CD4-positive, CD25-positive, alpha-beta regulatory T cell (primary cell): ENCODE data around the gene EHHADH. TPM values are rescaled to one million over a fixed set of nuclear protein-coding genes. Genes with fewer than 3 reads are reported as not detected.
A peak's percentile ranks its signal among the peaks of the same experiment; 100 is the strongest.
"Not testable (repeated sequence)": the region's sequence is repeated elsewhere in the genome, so short reads cannot be mapped to it uniquely, and the experiment has no call there.

ENCODE experiments used
- ATAC-seq, 2 donors: fragments of 150-1000 bp; cut with Tn5 transposase; one replicate each; pipeline ENCODE4 v1.10.0; 2021; ENCODE audit warnings: low read depth in 2 of 2, moderate number of reproducible peaks in 2 of 2, moderate library complexity in 1 of 2
- DNase-seq, 3 donors: peaks; one replicate each; pipeline versions ENCODE4 v3.0.0 to v3.0.0-alpha.2; 2012 to 2022; ENCODE audit warnings: mixed read lengths in 1 of 3
- H3K27ac ChIP-seq: one replicate; pipeline ENCODE4 v1.7.0; 2013; ENCODE audit warnings: mild to moderate bottlenecking, low read length; ENCODE audit not compliant: insufficient read depth, poor library complexity, severe bottlenecking
- H3K27me3 ChIP-seq: one replicate; pipeline ENCODE4 v1.7.0; 2013; ENCODE audit warnings: low read length; ENCODE audit not compliant: control insufficient read depth, insufficient read depth
- H3K36me3 ChIP-seq: one replicate; pipeline ENCODE4 v1.7.0; 2013; ENCODE audit warnings: mild to moderate bottlenecking, low read length, moderate library complexity; ENCODE audit not compliant: control insufficient read depth, insufficient read depth
- H3K4me1 ChIP-seq: 2 replicates; pipeline ENCODE4 v1.7.0; 2013; ENCODE audit warnings: mild to moderate bottlenecking, low read length; ENCODE audit not compliant: insufficient read depth, control insufficient read depth, poor library complexity, severe bottlenecking
- H3K4me3 ChIP-seq: one replicate; pipeline ENCODE4 v1.7.0; 2013; ENCODE audit warnings: low read depth, mild to moderate bottlenecking, low read length, moderate library complexity
- H3K9me3 ChIP-seq, 2 experiments: 1 replicate in 1 of 2; 2 replicates in 1 of 2; pipeline ENCODE4 v1.7.0; 2013; ENCODE audit warnings: low read length in 2 of 2, mild to moderate bottlenecking in 1 of 2, moderate library complexity in 1 of 2; ENCODE audit not compliant: control insufficient read depth in 2 of 2
- H3K27ac Mint-ChIP-seq, 3 donors: one replicate each; pipeline ENCODE4 v1.8.0; 2020 to 2022; ENCODE audit warnings: mild to moderate bottlenecking in 3 of 3, mixed read lengths in 3 of 3, moderate library complexity in 2 of 3
- H3K27me3 Mint-ChIP-seq: one replicate; pipeline ENCODE4 v1.8.0; 2022; ENCODE audit warnings: mild to moderate bottlenecking, mixed read lengths
- H3K36me3 Mint-ChIP-seq: one replicate; pipeline ENCODE4 v1.8.0; 2020; ENCODE audit warnings: mixed read lengths
- H3K4me1 Mint-ChIP-seq, 4 donors: one replicate each; pipeline ENCODE4 v1.8.0; 2020 to 2022; ENCODE audit warnings: mixed read lengths in 4 of 4, mild to moderate bottlenecking in 1 of 4
- H3K4me3 Mint-ChIP-seq, 4 donors: one replicate each; pipeline ENCODE4 v1.8.0; 2020 to 2022; ENCODE audit warnings: mild to moderate bottlenecking in 4 of 4, mixed read lengths in 4 of 4, moderate library complexity in 3 of 4
- H3K9me3 Mint-ChIP-seq, 7 donors: one replicate each; pipeline ENCODE4 v1.8.0; 2020 to 2022; ENCODE audit warnings: mixed read lengths in 7 of 7, mild to moderate bottlenecking in 3 of 7, moderate library complexity in 2 of 7
- polyA plus RNA-seq, 4 donors: library from polyadenylated mRNA; unstranded; fragments of 300-500 nt; fragmentation: Illumina TruSeq; gene quantifications; one replicate each; pipeline ENCODE4 v1.2.3, GENCODE V29; 2021
- total RNA-seq: library from RNA; stranded (reverse); gene quantifications from one replicate; pipeline ENCODE4 v1.2.3, GENCODE V29; 2022

Gene EHHADH
- total and polyA plus RNA-seq, 5 donors from 2014 or later = 0.30 to 0.86 (median 0.52) TPM

GRCh38 chr3:185267193-185267592, 13.3 kb upstream of the EHHADH start:
- Mint-ChIP-seq H3K36me3 (no peaks in the 10 kb centered on the region), H3K4me3 (no peak overlapping the region), H3K27ac (no peak overlapping the region), H3K27me3 (peaks cover 26% of the 10 kb centered on the region), H3K4me1 (no peaks in the 10 kb centered on the region), H3K9me3 (peaks cover 0 to 2% (median 0%) of the 10 kb centered on the region in 7 donors)
- no peaks in the 10 kb centered on the region for H3K9me3 ChIP-seq
- H3K4me3 ChIP-seq = no peak overlapping the region
- DNase-seq (no peak), ATAC-seq (no peak)
- no peak overlapping the region for H3K27ac ChIP-seq
- no peaks in the 10 kb centered on the region for H3K4me1 ChIP-seq
- H3K27me3 ChIP-seq = no peaks in the 10 kb centered on the region
- no peaks in the 10 kb centered on the region for H3K36me3 ChIP-seq

GRCh38 chr3:185264849-185265553, 11.2 kb upstream of the EHHADH start:
- no peaks in the 10 kb centered on the region for H3K4me1 ChIP-seq
- Mint-ChIP-seq H3K9me3 (peaks cover 0 to 3% (median 0%) of the 10 kb centered on the region in 7 donors), H3K27ac (no peak overlapping the region), H3K27me3 (peaks cover 19% of the 10 kb centered on the region), H3K36me3 (no peaks in the 10 kb centered on the region), H3K4me3 (no peak overlapping the region), H3K4me1 (no peaks in the 10 kb centered on the region)
- no peaks in the 10 kb centered on the region for H3K36me3 ChIP-seq
- no peak overlapping the region for H3K27ac ChIP-seq
- DNase-seq = no peak
- ATAC-seq = no peak
- H3K4me3 ChIP-seq = no peak overlapping the region
- H3K9me3 ChIP-seq = no peaks in the 10 kb centered on the region
- no peaks in the 10 kb centered on the region for H3K27me3 ChIP-seq

GRCh38 chr3:185263423-185263822, 9.6 kb upstream of the EHHADH start:
- H3K27ac Mint-ChIP-seq = no peak overlapping the region
- no peaks in the 10 kb centered on the region for H3K4me1 Mint-ChIP-seq
- H3K27ac ChIP-seq = no peak overlapping the region
- no peak for DNase-seq
- peaks cover 15% of the 10 kb centered on the region for H3K27me3 Mint-ChIP-seq
- H3K4me1 ChIP-seq = no peaks in the 10 kb centered on the region
- peaks cover 0 to 6% (median under 1%) of the 10 kb centered on the region in 7 donors for H3K9me3 Mint-ChIP-seq
- no peak overlapping the region for H3K4me3 Mint-ChIP-seq
- H3K9me3 ChIP-seq = no peaks in the 10 kb centered on the region
- H3K4me3 ChIP-seq = no peak overlapping the region
- H3K27me3 ChIP-seq = no peaks in the 10 kb centered on the region
- ATAC-seq = no peak
- no peaks in the 10 kb centered on the region for H3K36me3 Mint-ChIP-seq
- no peaks in the 10 kb centered on the region for H3K36me3 ChIP-seq

GRCh38 chr3:185257334-185257733, 3.5 kb upstream of the EHHADH start:
- H3K36me3 ChIP-seq = no peaks in the 10 kb centered on the region
- no peak overlapping the region for H3K27ac Mint-ChIP-seq
- ATAC-seq (no peak), DNase-seq (no peak)
- H3K27me3 Mint-ChIP-seq = peaks cover 15% of the 10 kb centered on the region
- no peak overlapping the region for H3K4me3 Mint-ChIP-seq
- peaks cover 0 to 13% (median 4%) of the 10 kb centered on the region in 7 donors for H3K9me3 Mint-ChIP-seq
- H3K4me1 Mint-ChIP-seq = peaks cover 0 to 5% (median 0%) of the 10 kb centered on the region in 4 donors
- no peak overlapping the region for H3K27ac ChIP-seq
- no peaks in the 10 kb centered on the region for H3K4me1 ChIP-seq
- no peak overlapping the region for H3K4me3 ChIP-seq
- H3K9me3 ChIP-seq = peaks cover 5 to 13% of the 10 kb centered on the region in 2 experiments
- H3K27me3 ChIP-seq = no peaks in the 10 kb centered on the region
- peaks cover 3% of the 10 kb centered on the region for H3K36me3 Mint-ChIP-seq

- H3K27ac ChIP-seq = no peak overlapping the region
- H3K27me3 Mint-ChIP-seq = peaks cover 33% of the 10 kb centered on the region
- no peak overlapping the region for H3K4me3 ChIP-seq
- H3K27me3 ChIP-seq = peaks cover 9% of the 10 kb centered on the region
- ATAC-seq = no peak
- peaks cover 0 to 5% (median 2%) of the 10 kb centered on the region in 4 donors for H3K4me1 Mint-ChIP-seq
- H3K36me3 ChIP-seq = no peaks in the 10 kb centered on the region
- H3K36me3 Mint-ChIP-seq = peaks cover 3% of the 10 kb centered on the region
- no peaks in the 10 kb centered on the region for H3K4me1 ChIP-seq
- DNase-seq = no peak
- H3K4me3 Mint-ChIP-seq = no peak overlapping the region
- peak overlapping the region in 1 of 3 donors; percentile 48 for H3K27ac Mint-ChIP-seq
- H3K9me3 ChIP-seq = peaks cover 5 to 13% of the 10 kb centered on the region in 2 experiments
- peaks cover 0 to 10% (median 6%) of the 10 kb centered on the region in 7 donors for H3K9me3 Mint-ChIP-seq
Observed at GRCh38 chr3:185254799-185255198, 950 bp upstream of the EHHADH start.

DNA sequence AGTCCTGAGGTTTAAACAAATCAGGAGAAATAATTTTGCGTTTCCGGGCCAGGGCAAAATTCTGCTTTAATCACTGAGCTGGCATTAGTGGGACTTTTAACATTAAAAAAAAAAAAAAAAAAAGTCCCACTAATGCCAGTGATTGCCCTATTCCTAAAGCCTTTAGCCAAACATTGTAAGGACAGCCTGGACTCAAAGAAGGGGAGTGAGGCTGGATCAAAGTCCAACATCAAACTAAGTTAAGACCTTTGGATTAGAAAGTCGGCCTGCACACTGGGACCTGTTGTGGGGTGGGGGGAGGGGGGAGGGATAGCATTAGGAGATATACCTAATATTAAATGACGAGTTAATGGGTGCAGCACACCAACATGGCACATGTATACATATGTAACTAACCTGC, 716 bp downstream of the EHHADH start:
- not testable (repeated sequence) for H3K4me3 Mint-ChIP-seq, H3K9me3 Mint-ChIP-seq, H3K27ac Mint-ChIP-seq, H3K36me3 ChIP-seq, H3K27ac ChIP-seq, H3K4me1 ChIP-seq, H3K4me3 ChIP-seq, H3K4me1 Mint-ChIP-seq, DNase-seq, ATAC-seq, H3K36me3 Mint-ChIP-seq, H3K27me3 ChIP-seq
- peaks cover 5 to 13% of the 10 kb centered on the region in 2 experiments for H3K9me3 ChIP-seq
- peaks cover 38% of the 10 kb centered on the region for H3K27me3 Mint-ChIP-seq

DNA sequence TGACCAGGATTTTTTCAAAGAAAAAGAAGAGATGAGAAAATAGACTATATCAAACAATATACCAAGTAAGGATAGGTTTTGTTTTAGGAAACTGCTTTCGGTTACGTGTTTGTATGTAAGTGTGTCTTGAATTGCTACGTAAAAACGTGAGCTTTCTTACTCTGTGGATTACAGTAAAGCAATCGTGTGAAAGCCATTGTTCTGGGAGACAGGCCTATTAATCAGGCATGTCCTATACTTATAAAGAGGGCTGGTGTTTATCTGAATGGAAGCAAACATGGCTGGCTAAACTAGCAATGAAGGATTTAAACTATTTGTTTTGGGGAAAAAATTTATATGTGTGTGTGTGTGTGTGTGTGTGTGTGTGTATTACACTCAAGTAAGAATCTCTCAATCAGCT, 2.6 kb downstream of the EHHADH start:
- Mint-ChIP-seq H3K4me1 (peaks cover 0 to 7% (median 2%) of the 10 kb centered on the region in 4 donors), H3K27me3 (peaks cover 38% of the 10 kb centered on the region), H3K9me3 (peaks cover 0 to 11% (median 2%) of the 10 kb centered on the region in 7 donors), H3K36me3 (peaks cover 3% of the 10 kb centered on the region), H3K27ac (no peak overlapping the region), H3K4me3 (no peak overlapping the region)
- Histone ChIP-seq H3K27ac (no peak overlapping the region), H3K9me3 (peaks cover 2 to 5% of the 10 kb centered on the region in 2 experiments), H3K4me3 (no peak overlapping the region), H3K4me1 (no peaks in the 10 kb centered on the region), H3K27me3 (peaks cover 9% of the 10 kb centered on the region), H3K36me3 (no peaks in the 10 kb centered on the region)
- no peak for ATAC-seq
- no peak for DNase-seq

DNA sequence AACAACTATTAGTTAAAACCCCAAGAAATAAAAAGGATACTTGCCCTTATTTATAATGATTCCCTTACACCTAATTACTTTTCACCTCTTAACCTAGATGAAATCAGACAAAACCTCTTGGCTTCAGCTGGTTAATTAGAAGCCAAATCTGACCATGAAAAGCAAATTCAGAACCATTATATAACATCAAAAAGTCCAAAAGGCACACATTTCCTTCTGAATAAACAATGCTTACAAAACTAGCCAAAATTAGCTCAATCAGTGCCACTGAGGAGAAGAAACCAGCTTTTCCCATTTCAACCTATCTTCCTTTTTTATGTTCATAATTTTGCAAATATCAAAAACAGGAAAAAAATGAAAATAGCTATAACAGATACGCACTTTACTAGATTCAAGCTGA, 3.2 kb downstream of the EHHADH start:
- no peaks in the 10 kb centered on the region for H3K36me3 ChIP-seq
- peaks cover 0 to 5% of the 10 kb centered on the region in 2 experiments for H3K9me3 ChIP-seq
- no peak for ATAC-seq
- H3K27me3 ChIP-seq = peaks cover 9% of the 10 kb centered on the region
- no peak overlapping the region for H3K4me3 ChIP-seq
- peaks cover 3% of the 10 kb centered on the region for H3K36me3 Mint-ChIP-seq
- peaks cover 32% of the 10 kb centered on the region for H3K27me3 Mint-ChIP-seq
- H3K27ac ChIP-seq = no peak overlapping the region
- DNase-seq = no peak
- H3K9me3 Mint-ChIP-seq = peaks cover 0 to 11% (median 2%) of the 10 kb centered on the region in 7 donors
- H3K4me1 ChIP-seq = no peaks in the 10 kb centered on the region
- no peak overlapping the region for H3K4me3 Mint-ChIP-seq
- H3K27ac Mint-ChIP-seq = no peak overlapping the region
- H3K4me1 Mint-ChIP-seq = peaks cover 0 to 7% (median 2%) of the 10 kb centered on the region in 4 donors
